IPS-18c (cell line): Measurements from ENCODE around the gene MNX1.

Experiments used
- H3K4me3 ChIP-seq: 2 replicates; pipeline ENCODE4 v1.7.0; 2013; ENCODE audit warnings: low read depth, mild to moderate bottlenecking, low read length, moderate library complexity; ENCODE audit not compliant: insufficient read depth
- H3K9me3 ChIP-seq: one replicate; pipeline ENCODE4 v1.6.1; 2013; ENCODE audit warnings: mild to moderate bottlenecking, low read length, moderate library complexity; ENCODE audit not compliant: control insufficient read depth, insufficient read depth

The MNX1 gene

GRCh38 chr7:156964971-156965370 is 45.5 kb downstream of the MNX1 start:
- peaks cover 2% of the 10 kb centered on the region for H3K9me3 ChIP-seq
- H3K4me3 ChIP-seq: no peak overlapping the region

GRCh38 chr7:156963472-156963871 is 47.0 kb downstream of the MNX1 start:
- peaks cover 2% of the 10 kb centered on the region for H3K9me3 ChIP-seq
- no peak overlapping the region for H3K4me3 ChIP-seq

- Histone ChIP-seq H3K4me3 (no peak overlapping the region), H3K9me3 (peaks cover 2% of the 10 kb centered on the region)
Observed at GRCh38 chr7:156962897-156963296, 47.6 kb downstream of the MNX1 start.

- peaks cover 2% of the 10 kb centered on the region for H3K9me3 ChIP-seq
Observed at GRCh38 chr7:156962145-156962544, 48.3 kb downstream of the MNX1 start.

GRCh38 chr7:156956727-156957126 is 53.7 kb downstream of the MNX1 start:
- Histone ChIP-seq H3K4me3 (no peak overlapping the region), H3K9me3 (no peaks in the 10 kb centered on the region)

More at GRCh38 chr7:156962145-156962544, 48.3 kb downstream of the MNX1 start:
- H3K4me3 ChIP-seq: no peak overlapping the region

- no peak overlapping the region for H3K4me3 ChIP-seq
- H3K9me3 ChIP-seq: no peaks in the 10 kb centered on the region
Observed at GRCh38 chr7:156954941-156955340, 55.5 kb downstream of the MNX1 start.
